ENCODE data around the gene TBK1.

TBK1 gene

DNA sequence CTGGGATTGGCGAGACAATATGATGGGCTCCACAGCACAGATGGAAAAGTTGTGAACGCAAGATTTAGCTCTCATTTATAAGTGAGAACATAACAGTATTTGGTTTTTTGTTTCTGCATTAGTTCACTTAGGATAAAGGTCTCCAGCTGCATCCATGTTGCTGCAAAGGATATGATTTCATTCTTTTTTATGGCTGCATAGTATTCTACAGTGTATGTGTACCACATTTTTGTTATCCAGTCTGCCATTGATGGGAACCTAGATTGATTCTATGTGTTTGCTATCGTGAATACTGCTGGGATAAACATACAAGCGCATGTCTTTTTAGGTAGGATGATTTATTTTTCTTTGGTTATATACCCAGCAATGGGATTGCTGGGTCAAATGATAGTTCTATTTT, 23.6 kb downstream of the TBK1 start:
- H3K4me3 ChIP-seq (ENCODE audit: low read length): no peak overlapping the region
- no peaks in the 10 kb centered on the region for H3K9me3 ChIP-seq (replicated peaks; ENCODE audit: insufficient read depth, low read length)
- DNase-seq: no peak
- H3K27ac ChIP-seq (ENCODE audit: low read length): no peak overlapping the region
- no peak overlapping the region for H3K4me2 ChIP-seq (ENCODE audit: low read depth, low read length)
- H3K9ac ChIP-seq (ENCODE audit: low read length): no peak overlapping the region
- no peak overlapping the region for H2AFZ ChIP-seq (ENCODE audit: low read length)
- H3K79me2 ChIP-seq (ENCODE audit: low read length): peaks cover 58% of the 10 kb centered on the region
- no peaks in the 10 kb centered on the region for H3K9me2 ChIP-seq (replicated peaks; ENCODE audit: insufficient read depth, low read length)
- TF ChIP-seq, protein P1, sequence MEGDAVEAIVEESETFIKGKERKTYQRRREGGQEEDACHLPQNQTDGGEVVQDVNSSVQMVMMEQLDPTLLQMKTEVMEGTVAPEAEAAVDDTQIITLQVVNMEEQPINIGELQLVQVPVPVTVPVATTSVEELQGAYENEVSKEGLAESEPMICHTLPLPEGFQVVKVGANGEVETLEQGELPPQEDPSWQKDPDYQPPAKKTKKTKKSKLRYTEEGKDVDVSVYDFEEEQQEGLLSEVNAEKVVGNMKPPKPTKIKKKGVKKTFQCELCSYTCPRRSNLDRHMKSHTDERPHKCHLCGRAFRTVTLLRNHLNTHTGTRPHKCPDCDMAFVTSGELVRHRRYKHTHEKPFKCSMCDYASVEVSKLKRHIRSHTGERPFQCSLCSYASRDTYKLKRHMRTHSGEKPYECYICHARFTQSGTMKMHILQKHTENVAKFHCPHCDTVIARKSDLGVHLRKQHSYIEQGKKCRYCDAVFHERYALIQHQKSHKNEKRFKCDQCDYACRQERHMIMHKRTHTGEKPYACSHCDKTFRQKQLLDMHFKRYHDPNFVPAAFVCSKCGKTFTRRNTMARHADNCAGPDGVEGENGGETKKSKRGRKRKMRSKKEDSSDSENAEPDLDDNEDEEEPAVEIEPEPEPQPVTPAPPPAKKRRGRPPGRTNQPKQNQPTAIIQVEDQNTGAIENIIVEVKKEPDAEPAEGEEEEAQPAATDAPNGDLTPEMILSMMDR (IDR thresholded peaks at IDR 0.05; ENCODE audit: low read length): no peak
- TF ChIP-seq EZH2phosphoT487 (IDR thresholded peaks at IDR 0.05; ENCODE audit: low read length) (no peak), EZH2 (optimal IDR thresholded peaks at IDR 0.05; ENCODE audit: low read depth, low read length) (no peak)
- no peaks in the 10 kb centered on the region for H4K20me1 ChIP-seq (ENCODE audit: insufficient read depth, low read length)
- peaks cover 16% of the 10 kb centered on the region; the same call in 1 of the 2 replicates for H3K36me3 ChIP-seq (replicated peaks; ENCODE audit: insufficient read depth, low read length)
- no peaks in the 10 kb centered on the region for H3K27me3 ChIP-seq (replicated peaks; ENCODE audit: insufficient read depth, low read length)
- H3F3A ChIP-seq (ENCODE audit: insufficient read depth, low read length): no peaks in the 10 kb centered on the region
- H3K4me1 ChIP-seq (ENCODE audit: low read length): no peaks in the 10 kb centered on the region

DNA sequence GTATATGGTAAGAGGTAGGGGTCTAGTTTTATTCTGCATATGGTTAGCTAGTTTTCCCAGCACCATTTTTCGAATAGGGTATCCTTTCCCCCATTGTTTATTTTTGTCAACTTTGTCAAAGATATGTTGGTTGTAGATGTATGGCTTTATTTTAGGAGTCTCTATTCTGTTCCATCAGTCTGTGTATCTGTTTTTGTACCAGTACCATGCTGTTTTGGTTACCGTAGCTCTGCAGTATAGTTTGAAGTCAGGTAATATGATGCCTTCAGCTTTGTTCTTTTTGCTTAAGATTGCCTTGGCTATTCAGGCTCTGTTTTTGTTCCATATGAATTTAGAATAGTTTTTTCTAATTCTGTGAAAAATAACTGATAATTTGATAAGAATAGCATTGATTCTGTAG, 24.9 kb downstream of the TBK1 start:
- Histone ChIP-seq H3K36me3 (replicated peaks; ENCODE audit: insufficient read depth, low read length) (peaks cover 14% of the 10 kb centered on the region; the same call in 1 of the 2 replicates), H3K9me2 (replicated peaks; ENCODE audit: insufficient read depth, low read length) (no peaks in the 10 kb centered on the region), H4K20me1 (ENCODE audit: insufficient read depth, low read length) (no peaks in the 10 kb centered on the region), H3K4me2 (ENCODE audit: low read depth, low read length) (no peak overlapping the region), H3K27ac (ENCODE audit: low read length) (no peak overlapping the region), H3K4me1 (ENCODE audit: low read length) (no peaks in the 10 kb centered on the region), H3K9ac (ENCODE audit: low read length) (no peak overlapping the region), H3K4me3 (ENCODE audit: low read length) (no peak overlapping the region), H3K9me3 (replicated peaks; ENCODE audit: insufficient read depth, low read length) (no peaks in the 10 kb centered on the region), H3K27me3 (replicated peaks; ENCODE audit: insufficient read depth, low read length) (no peaks in the 10 kb centered on the region), H3F3A (ENCODE audit: insufficient read depth, low read length) (no peaks in the 10 kb centered on the region), H2AFZ (ENCODE audit: low read length) (no peak overlapping the region), H3K79me2 (ENCODE audit: low read length) (peaks cover 53% of the 10 kb centered on the region)
- TF ChIP-seq EZH2 (optimal IDR thresholded peaks at IDR 0.05; ENCODE audit: low read depth, low read length) (no peak), EZH2phosphoT487 (IDR thresholded peaks at IDR 0.05; ENCODE audit: low read length) (no peak)
- TF ChIP-seq, protein P1 (IDR thresholded peaks at IDR 0.05; ENCODE audit: low read length): no peak
- DNase-seq: no peak

DNA sequence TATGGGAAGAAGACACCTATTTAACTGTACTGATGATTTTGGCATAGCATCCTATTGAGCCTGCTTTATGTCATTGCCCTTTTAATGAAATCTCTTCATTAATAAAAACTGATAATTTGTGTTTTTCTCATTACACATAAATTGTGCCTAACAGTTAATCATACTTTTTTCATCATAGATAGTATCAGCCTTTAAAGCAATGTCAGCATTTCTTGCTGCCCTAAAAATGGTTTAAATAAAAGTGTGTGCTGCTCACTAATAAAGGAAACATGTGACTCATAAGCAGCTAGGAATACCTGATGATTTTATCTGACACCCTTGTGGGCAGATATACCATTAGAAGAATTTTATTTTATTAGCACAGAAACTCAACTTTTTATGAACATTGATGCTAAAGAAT, 26.7 kb downstream of the TBK1 start:
- peaks cover 52% of the 10 kb centered on the region for H3K79me2 ChIP-seq (ENCODE audit: low read length)
- no peak overlapping the region for H3K4me2 ChIP-seq (ENCODE audit: low read depth, low read length)
- H2AFZ ChIP-seq (ENCODE audit: low read length): no peak overlapping the region
- no peaks in the 10 kb centered on the region for H4K20me1 ChIP-seq (ENCODE audit: insufficient read depth, low read length)
- no peak overlapping the region for H3K9ac ChIP-seq (ENCODE audit: low read length)
- no peak overlapping the region for H3K27ac ChIP-seq (ENCODE audit: low read length)
- peaks cover 14% of the 10 kb centered on the region; the same call in 1 of the 2 replicates for H3K36me3 ChIP-seq (replicated peaks; ENCODE audit: insufficient read depth, low read length)
- H3K9me3 ChIP-seq (replicated peaks; ENCODE audit: insufficient read depth, low read length): no peaks in the 10 kb centered on the region
- H3K27me3 ChIP-seq (replicated peaks; ENCODE audit: insufficient read depth, low read length): no peaks in the 10 kb centered on the region
- TF ChIP-seq, protein P1 (IDR thresholded peaks at IDR 0.05; ENCODE audit: low read length): no peak
- no peak for TF ChIP-seq EZH2 (optimal IDR thresholded peaks at IDR 0.05; ENCODE audit: low read depth, low read length)
- TF ChIP-seq EZH2phosphoT487 (IDR thresholded peaks at IDR 0.05; ENCODE audit: low read length): no peak
- no peak for DNase-seq
- no peaks in the 10 kb centered on the region for H3K9me2 ChIP-seq (replicated peaks; ENCODE audit: insufficient read depth, low read length)
- H3F3A ChIP-seq (ENCODE audit: insufficient read depth, low read length): no peaks in the 10 kb centered on the region
- H3K4me3 ChIP-seq (ENCODE audit: low read length): no peak overlapping the region
- H3K4me1 ChIP-seq (ENCODE audit: low read length): no peaks in the 10 kb centered on the region
